HG02970 (cell line): ENCODE measurements around the gene DNAJC6.

Experiments used
- ATAC-seq: cut with Tn5 transposase; IDR thresholded peaks from one replicate; pipeline ENCODE4 v1.9.1; 2021; ENCODE audit warnings: mild to moderate bottlenecking, moderate library complexity, moderate number of reproducible peaks; ENCODE audit not compliant: unreplicated experiment, low FRiP score

DNAJC6 gene

DNA sequence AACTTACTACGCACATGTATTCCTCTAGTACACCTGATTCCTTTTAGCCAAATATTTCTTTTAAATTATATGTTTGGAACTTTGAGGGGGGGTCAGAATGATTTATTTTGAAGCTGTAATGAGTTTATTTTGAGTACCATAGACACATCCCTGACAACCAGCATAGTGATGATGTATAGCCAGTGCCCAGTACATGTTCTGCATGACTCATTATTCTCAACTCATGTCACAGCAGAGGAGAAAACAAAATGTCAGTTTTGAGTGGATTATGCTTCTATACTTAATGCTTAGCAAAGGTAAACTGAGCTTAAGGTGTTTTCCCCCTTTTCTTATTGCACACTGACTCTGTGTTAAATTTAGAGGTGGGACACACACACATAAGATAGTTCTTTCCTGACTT is 88.7 kb downstream of the DNAJC6 start:
- ATAC-seq = no peak

DNA sequence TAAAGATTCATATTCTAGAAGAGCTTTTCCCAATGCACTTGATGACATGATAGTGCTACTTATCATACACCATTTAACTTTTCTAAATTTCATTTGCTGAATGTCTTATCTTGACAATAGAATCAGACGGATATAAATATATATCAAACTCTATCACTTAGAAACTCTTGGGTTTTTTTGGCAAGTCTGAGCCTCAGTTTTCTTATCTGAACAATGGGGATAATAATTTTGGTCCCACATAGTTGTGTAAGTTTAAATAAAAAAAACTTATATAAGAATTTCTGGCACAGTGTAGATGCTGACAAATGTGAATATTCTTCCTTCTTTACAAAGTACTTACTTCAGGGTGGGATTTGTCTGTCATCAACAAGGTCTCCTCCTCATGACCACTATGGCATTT is 89.7 kb downstream of the DNAJC6 start:
- no peak for ATAC-seq

DNA sequence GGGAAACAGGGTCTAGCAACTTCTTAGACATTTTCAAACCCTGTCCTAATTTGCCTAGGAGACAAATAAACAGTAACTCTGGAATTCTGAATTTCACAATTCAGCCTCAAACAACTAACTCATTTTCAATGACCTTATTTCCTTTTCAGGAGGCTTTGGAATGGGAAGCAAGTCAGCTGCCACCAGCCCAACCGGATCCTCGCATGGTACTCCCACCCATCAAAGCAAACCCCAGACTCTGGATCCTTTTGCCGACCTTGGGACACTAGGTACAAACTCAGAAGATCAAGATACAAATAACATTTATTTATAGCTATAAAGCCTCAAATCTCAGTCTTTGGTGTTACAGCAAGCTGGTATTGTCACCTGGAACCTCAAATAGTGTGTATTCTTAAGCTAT is 92.3 kb downstream of the DNAJC6 start:
- no peak for ATAC-seq

- no peak for ATAC-seq
Observed at GRCh38 chr1:65404941-65405340, 95.6 kb downstream of the DNAJC6 start.

DNA sequence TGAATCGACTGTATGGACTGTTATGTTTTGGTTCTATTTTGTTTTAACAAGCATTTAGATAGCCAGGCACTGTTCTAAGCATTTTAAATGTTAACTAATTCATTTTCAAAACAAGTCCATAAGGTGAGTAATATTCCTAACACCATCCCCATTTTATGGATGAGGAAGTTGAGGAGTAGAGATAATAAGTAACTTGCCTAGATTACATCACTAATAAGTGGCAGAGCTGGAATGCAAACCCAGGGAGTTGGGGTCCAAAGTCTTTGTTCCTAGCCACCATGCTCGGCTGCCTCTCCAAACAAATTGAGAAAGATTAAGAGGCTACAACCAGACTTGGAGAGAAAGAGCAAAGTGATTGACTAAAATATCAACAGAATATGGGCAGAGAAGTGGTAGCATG is 98.5 kb downstream of the DNAJC6 start:
- no peak for ATAC-seq

- ATAC-seq = no peak
Observed at GRCh38 chr1:65409314-65409713, 100.0 kb downstream of the DNAJC6 start.

- ATAC-seq = no peak
Observed at GRCh38 chr1:65409816-65410326, 100.5 kb downstream of the DNAJC6 start.

GRCh38 chr1:65412256-65412983 is 103.1 kb downstream of the DNAJC6 start:
- no peak for ATAC-seq

GRCh38 chr1:65412984-65413375 is 103.6 kb downstream of the DNAJC6 start:
- ATAC-seq = no peak

GRCh38 chr1:65414538-65414937 is 105.2 kb downstream of the DNAJC6 start:
- ATAC-seq = no peak

GRCh38 chr1:65416767-65417166 is 107.4 kb downstream of the DNAJC6 start:
- no peak for ATAC-seq

DNA sequence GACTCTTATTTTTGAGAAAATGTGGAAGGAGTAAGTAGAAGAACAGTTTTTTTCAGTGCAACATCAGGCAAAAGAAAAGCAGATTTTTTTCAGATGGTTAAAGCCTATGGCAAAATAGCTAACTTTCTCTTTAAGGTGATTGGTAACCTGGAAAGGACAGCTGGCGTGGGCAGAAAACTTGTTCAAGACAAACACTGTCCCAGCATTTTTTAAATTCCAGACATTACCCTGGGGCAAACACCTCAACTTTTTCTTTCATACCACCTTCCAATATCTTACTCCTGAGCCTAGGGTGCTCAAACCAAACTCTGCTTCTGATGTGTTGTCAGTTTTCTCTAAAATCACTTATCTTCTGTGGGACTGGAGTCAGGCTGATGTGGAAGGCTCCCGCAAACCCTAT is 108.4 kb downstream of the DNAJC6 start:
- no peak for ATAC-seq

DNA sequence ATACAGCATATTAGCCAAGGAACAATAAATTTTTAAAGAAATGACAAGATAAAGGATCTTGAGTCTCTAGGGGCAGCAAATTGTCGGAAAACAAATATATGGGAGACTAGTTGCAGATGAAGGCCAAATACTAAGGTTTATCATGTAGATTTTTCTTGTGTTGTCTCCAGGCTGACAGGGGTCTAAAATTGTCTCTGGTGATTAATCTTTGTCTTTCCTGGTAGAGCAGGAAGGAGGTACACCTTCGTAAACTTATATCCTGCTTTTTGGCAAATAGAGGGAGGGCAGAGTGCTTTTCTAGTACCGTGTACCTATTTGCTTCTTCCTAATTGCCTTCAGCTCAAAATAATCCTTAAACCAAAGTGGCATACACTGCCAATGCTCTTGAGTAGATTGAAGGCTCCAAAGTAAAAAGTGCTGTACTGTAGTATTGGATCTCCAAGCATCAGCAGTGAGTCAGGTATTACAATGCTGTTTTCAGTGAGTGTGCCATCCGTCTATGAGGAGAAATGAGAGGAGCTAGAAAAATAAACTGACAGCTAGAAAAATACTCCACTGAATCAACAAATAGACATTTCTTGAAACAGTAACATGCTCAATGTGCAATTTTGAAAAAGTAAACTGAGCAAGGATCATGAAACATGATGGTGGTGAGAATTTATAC is 109.3 kb downstream of the DNAJC6 start:
- ATAC-seq = no peak

DNA sequence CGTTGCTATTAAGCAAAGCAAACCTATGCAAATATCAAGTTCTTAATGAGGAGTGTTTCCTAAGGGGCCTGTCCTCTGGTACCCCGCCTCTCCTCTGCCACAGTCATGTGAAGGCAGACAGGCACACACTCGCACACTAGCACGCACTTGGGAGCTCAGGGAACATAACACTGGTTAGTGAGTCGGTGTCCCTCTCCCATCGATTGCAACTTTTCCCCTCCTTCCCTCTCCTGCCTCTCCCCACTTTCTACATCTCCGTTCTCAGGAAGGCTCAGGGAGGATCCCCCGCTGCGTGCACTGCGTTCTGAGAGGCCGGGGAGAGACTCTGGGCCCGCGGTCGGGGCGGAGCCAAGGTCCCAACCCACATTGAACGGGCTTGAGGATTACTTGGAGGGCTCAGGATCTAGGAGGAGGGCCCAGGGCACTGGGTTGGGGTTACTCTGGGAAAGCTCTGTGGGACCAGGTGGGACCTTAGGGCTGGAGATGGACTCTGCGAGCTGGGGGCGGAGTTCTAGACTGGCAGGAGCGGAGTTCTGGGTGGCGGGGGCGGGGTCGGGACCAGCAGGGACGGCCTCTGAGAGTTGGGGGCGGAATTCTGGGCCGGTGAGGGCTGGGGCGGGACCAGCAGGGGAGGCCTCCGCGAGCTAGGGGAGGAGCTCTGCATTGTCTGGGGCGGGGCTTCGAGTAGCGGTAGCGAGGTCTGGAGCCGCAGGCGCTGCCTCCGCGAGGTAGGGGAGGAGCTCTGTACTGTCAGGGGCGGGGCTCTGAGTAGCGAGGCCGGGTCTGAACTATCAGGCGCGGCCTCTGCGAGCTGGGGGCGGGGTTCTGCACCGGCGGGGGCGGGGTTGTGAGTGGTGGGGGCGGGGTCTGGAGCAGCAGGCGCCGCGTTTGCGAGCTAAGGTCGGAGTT is 110.6 kb downstream of the DNAJC6 start:
- ATAC-seq = peak; percentile 96

GRCh38 chr1:65420590-65421350 is 111.4 kb downstream of the DNAJC6 start, which contains the start of the genes LEPR and LEPROT:
TSS of gene LEPR (plus strand) at chr1:65420668. CDS start at chr1:65565566, 144,898 bp downstream.
TSS of gene LEPROT (plus strand) at chr1:65420668. CDS start at chr1:65420725, 57 bp downstream.
- peak; percentile 67 for ATAC-seq

DNA sequence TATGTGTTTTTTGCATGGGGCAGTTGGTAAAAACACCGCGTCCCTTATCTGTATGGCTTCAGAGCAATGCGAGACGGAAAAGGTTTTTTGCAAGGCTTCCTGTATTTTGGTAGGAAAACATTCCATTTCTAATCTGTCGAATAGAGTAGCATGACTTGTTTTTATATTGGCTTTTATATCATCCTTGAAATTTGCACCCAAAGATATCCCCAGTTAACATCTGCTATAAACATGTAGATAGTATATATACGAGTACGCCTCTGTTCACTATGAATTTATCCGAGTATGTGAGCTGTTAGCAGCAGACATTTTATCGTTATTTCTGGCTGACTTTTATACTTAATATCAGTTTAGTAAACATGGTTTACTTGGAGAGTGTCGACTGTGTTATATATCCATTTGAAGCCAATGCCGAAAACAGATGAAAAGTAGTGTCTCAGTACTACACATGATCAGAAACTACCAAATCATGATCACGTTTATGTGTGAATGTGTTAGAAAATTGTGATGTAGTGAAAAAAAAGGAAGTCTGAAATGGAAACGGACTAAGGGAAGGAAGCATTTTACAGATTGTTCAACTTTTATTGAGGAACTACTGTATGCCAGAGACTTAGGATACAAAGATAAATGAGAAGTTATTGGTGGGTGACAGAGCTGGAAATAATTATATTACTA is 112.1 kb downstream of the DNAJC6 start:
- ATAC-seq = no peak

DNA sequence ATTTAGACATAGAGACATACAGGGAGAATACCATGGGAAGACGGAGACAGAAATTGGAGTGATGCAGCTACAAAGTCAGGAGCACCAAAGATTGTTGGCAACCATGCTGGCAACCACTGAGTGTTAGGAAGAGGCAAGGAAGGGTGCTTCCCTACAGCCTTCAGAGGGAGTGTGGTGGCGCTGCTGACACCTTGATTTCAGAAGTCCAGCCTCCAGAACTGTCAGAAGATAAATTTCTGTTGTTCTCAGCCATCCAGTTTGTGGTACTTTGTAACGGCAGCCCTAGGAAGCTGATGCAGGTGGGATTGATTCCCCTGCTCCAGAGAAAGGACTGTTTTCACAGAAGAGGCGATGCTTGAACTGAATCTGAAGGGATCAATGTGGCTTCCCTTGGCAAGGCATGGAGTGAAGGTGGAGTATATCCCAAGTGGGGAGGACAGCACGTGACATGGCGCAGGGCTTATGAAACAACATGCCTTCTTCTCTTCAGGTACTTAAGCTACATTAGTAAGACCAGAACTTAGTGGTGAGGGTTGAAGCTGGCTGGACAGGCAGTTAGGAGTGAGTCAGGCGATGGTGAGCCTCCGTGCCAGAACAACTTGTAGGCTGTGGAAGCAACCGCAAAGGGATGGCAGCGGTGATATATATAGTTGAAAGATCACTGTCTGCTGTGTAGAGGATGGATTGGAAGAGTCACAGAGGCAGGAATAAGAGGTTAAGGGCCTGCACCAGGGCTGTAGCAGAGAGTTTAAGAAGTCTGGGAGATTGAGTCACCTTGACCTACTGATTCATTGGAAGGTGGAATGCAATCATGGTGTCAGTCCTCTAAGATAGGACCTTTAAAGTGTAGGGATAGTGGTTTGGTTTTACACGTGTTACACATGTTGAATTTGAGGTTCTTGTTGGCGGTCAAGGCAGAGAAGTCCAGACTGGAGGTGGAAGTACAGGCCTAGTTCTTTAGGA is 113.2 kb downstream of the DNAJC6 start:
- ATAC-seq = no peak

GRCh38 chr1:65423884-65424572 is 114.7 kb downstream of the DNAJC6 start:
- no peak for ATAC-seq
